ENCODE results near the gene MARK3.

Gene MARK3

DNA sequence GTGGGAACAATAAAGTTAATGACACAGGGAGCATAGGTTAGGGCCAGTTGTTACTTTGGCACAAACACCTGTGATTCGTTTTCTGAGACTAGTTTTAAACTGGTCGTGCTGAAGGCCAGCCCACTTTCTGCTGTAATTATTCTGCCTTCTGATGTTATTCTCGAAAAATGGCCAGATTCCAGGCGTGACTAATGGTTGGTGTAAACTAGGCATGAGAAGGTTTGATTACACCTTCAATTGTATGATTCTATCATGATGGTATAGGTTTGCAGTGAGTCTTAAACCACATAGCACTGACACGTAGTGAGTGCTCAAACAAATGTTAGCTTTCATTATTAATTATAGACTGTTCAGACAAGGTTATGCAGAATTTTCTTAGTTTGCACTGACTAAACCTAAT is 98.4 kb downstream of the MARK3 start:
- H3K27ac ChIP-seq (ENCODE audit: insufficient read depth, low read depth, low read length, poor library complexity, severe bottlenecking): no peak overlapping the region

DNA sequence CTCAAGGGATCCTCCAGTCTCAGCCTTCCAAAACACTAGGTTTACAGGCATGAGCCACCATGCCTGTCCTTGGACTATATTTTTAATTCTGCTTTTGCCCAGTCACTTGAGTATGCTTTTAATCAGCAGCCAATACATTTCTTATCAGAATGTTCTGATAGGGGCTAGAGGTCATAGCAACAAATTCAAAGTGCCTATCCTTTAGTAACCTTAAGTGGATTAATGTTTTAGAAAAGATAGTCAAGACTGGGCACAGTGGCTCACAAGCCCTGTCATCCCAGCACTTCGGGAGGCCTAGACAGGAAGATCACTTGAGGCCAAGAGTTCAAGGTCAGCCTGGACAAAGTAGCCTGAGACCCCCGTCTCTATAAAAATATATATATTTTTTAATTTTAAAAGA is 100.3 kb downstream of the MARK3 start:
- Histone ChIP-seq H3K4me1 (ENCODE audit: control insufficient read depth, insufficient read depth, low read length) (peaks cover 7% of the 10 kb centered on the region), H3K4me3 (ENCODE audit: insufficient read depth, low read depth, low read length) (no peak overlapping the region), H3K27me3 (ENCODE audit: control insufficient read depth, insufficient read depth, low read length, poor library complexity, severe bottlenecking) (no peaks in the 10 kb centered on the region), H3K9me3 (ENCODE audit: control insufficient read depth, low read length) (no peaks in the 10 kb centered on the region), H3K27ac (ENCODE audit: insufficient read depth, low read depth, low read length, poor library complexity, severe bottlenecking) (no peak overlapping the region), H3K36me3 (ENCODE audit: control insufficient read depth, insufficient read depth, low read length) (peaks cover 12% of the 10 kb centered on the region)
- 88 to 91% methylated on average over 1 to 2 of the region's 2 CpGs for WGBS, 2 experiments

More for the DNA sequence above, 98.4 kb downstream of the MARK3 start:
- peaks cover 19% of the 10 kb centered on the region for H3K36me3 ChIP-seq (ENCODE audit: control insufficient read depth, insufficient read depth, low read length)
- H3K4me1 ChIP-seq (ENCODE audit: control insufficient read depth, insufficient read depth, low read length): peaks cover 7% of the 10 kb centered on the region
- 94 to 97% methylated on average over 5 of the region's 5 CpGs for WGBS, 2 experiments
- H3K9me3 ChIP-seq (ENCODE audit: control insufficient read depth, low read length): no peaks in the 10 kb centered on the region
- no peaks in the 10 kb centered on the region for H3K27me3 ChIP-seq (ENCODE audit: control insufficient read depth, insufficient read depth, low read length, poor library complexity, severe bottlenecking)
- no peak overlapping the region for H3K4me3 ChIP-seq (ENCODE audit: insufficient read depth, low read depth, low read length)

DNA sequence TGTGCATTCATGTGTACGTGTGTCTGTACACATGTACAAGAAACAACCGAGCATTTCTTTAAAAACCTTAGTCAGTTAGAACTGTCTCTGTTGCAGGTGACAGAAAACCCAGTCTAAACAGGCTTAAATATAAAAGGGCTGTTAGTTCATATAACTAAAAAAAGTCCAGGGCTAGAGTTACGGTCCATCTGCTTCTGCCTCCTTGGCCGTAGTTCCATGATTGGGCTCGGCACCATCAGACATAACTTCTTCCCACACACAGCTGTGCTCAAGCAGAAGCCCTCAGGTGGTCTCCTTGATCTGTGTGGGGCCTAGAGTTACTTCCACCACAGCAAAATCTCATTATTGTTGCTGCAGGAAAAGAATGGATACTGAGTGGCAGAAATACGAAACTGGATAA is 102.9 kb downstream of the MARK3 start:
- Histone ChIP-seq H3K4me1 (ENCODE audit: control insufficient read depth, insufficient read depth, low read length) (peaks cover 7% of the 10 kb centered on the region), H3K36me3 (ENCODE audit: control insufficient read depth, insufficient read depth, low read length) (peaks cover 10% of the 10 kb centered on the region), H3K9me3 (ENCODE audit: control insufficient read depth, low read length) (no peaks in the 10 kb centered on the region), H3K27ac (ENCODE audit: insufficient read depth, low read depth, low read length, poor library complexity, severe bottlenecking) (no peak overlapping the region), H3K27me3 (ENCODE audit: control insufficient read depth, insufficient read depth, low read length, poor library complexity, severe bottlenecking) (no peaks in the 10 kb centered on the region), H3K4me3 (ENCODE audit: insufficient read depth, low read depth, low read length) (no peak overlapping the region)
- 87% methylated on average over 6 of the region's 6 CpGs for WGBS, 2 experiments

DNA sequence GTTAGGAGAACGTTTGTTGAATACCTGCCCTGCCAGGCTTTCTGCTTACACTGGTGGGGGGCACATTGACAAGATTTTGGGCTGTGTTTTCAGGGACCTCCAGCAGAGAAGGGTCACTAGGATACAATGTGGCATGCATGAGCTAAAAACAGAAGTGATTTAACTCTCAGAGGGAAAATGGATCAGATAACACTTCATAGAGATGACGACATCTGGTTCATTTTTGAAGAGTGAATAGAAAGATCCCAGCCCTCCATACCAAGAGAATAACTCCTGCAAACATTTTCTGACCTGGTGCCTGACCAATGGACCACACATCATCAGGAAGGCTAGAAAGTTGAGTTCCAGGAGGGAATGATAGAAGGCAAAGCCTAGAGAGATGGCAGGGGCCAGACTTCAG is 103.7 kb downstream of the MARK3 start:
- Histone ChIP-seq H3K4me3 (ENCODE audit: insufficient read depth, low read depth, low read length) (no peak overlapping the region), H3K36me3 (ENCODE audit: control insufficient read depth, insufficient read depth, low read length) (peaks cover 6% of the 10 kb centered on the region), H3K4me1 (ENCODE audit: control insufficient read depth, insufficient read depth, low read length) (peaks cover 7% of the 10 kb centered on the region), H3K27ac (ENCODE audit: insufficient read depth, low read depth, low read length, poor library complexity, severe bottlenecking) (no peak overlapping the region), H3K27me3 (ENCODE audit: control insufficient read depth, insufficient read depth, low read length, poor library complexity, severe bottlenecking) (no peaks in the 10 kb centered on the region), H3K9me3 (ENCODE audit: control insufficient read depth, low read length) (no peaks in the 10 kb centered on the region)
- 36% methylated on average over 2 of the region's 2 CpGs for WGBS, 2 experiments

DNA sequence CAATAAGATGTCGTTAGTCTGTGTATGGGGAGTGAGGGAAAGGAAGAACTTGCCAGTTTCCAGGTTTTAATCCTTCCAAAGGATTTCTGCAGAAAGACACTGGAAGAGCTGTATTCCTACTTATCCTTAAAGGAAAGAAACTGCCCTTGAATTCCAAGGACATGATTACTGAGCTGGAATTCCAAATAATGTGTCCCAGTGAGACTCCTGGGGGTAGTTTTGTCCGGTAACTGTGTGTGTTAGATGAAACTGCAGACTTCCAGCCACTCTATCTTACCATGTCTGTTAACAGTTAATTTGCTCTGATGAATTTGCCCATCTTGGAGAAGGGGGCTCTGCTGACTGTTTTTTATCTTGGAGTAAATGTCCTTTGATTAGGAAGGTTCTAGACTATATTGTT is 104.4 kb downstream of the MARK3 start:
- Histone ChIP-seq H3K9me3 (ENCODE audit: control insufficient read depth, low read length) (no peaks in the 10 kb centered on the region), H3K27me3 (ENCODE audit: control insufficient read depth, insufficient read depth, low read length, poor library complexity, severe bottlenecking) (no peaks in the 10 kb centered on the region), H3K36me3 (ENCODE audit: control insufficient read depth, insufficient read depth, low read length) (peaks cover 8% of the 10 kb centered on the region), H3K27ac (ENCODE audit: insufficient read depth, low read depth, low read length, poor library complexity, severe bottlenecking) (no peak overlapping the region), H3K4me3 (ENCODE audit: insufficient read depth, low read depth, low read length) (no peak overlapping the region), H3K4me1 (ENCODE audit: control insufficient read depth, insufficient read depth, low read length) (peaks cover 7% of the 10 kb centered on the region)
- 95 to 98% methylated on average over 2 of the region's 2 CpGs for WGBS, 2 experiments

DNA sequence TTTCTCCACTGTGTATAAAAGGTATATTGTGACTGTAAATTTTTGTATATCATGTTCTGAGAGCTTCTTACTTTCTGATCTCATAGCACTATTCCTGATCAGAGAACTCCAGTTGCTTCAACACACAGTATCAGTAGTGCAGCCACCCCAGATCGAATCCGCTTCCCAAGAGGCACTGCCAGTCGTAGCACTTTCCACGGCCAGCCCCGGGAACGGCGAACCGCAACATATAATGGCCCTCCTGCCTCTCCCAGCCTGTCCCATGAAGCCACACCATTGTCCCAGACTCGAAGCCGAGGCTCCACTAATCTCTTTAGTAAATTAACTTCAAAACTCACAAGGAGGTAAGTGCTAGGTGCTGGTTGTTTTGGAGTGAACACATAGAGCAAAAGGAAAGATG is 106.5 kb downstream of the MARK3 start:
- Histone ChIP-seq H3K36me3 (ENCODE audit: control insufficient read depth, insufficient read depth, low read length) (peaks cover 13% of the 10 kb centered on the region), H3K4me1 (ENCODE audit: control insufficient read depth, insufficient read depth, low read length) (peaks cover 7% of the 10 kb centered on the region)

DNA sequence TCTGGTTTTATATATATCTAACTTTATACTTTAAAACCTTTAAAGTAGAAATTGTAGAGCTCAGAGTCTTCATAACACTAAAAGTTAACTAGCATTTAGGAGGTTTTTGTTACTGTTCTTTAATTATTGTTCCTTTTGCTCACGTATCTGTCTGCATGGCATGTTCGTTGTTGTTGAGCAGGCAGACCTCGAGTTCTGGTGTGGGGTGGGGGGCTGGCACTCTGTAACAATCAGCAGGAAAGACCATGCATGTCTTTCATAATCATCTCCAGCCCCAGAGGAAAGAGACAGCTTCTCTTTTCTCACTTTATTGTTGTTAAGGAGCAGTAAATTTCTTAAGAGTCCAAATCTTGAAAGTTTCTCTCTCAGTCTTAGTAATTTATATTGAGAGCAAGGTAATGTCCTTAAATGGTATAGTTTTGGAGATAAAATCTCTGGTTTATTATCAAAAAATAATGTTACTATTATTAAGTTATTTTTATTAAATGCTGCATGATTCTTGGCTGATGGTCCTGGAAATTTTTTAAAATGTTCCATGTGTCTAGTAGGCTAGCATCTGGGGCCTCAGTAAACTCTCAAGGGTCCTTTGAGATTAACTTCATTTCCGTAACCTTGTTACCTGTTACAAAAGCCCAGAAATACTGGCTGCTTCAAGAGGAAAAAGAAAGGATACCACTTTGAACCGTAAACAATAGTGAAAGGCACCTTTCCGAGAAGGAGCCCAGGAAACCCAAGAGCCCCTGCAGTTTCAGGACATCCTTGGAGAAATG is 107.1 kb downstream of the MARK3 start:
- Histone ChIP-seq H3K4me3 (ENCODE audit: insufficient read depth, low read depth, low read length) (no peak overlapping the region), H3K36me3 (ENCODE audit: control insufficient read depth, insufficient read depth, low read length) (peaks cover 13% of the 10 kb centered on the region), H3K27ac (ENCODE audit: insufficient read depth, low read depth, low read length, poor library complexity, severe bottlenecking) (no peak overlapping the region), H3K27me3 (ENCODE audit: control insufficient read depth, insufficient read depth, low read length, poor library complexity, severe bottlenecking) (no peaks in the 10 kb centered on the region), H3K9me3 (ENCODE audit: control insufficient read depth, low read length) (no peaks in the 10 kb centered on the region), H3K4me1 (ENCODE audit: control insufficient read depth, insufficient read depth, low read length) (peaks cover 7% of the 10 kb centered on the region)
- 92 to 95% methylated on average over 6 of the region's 6 CpGs for WGBS, 2 experiments

More for the DNA sequence above, 106.5 kb downstream of the MARK3 start:
- Histone ChIP-seq H3K27me3 (ENCODE audit: control insufficient read depth, insufficient read depth, low read length, poor library complexity, severe bottlenecking) (no peaks in the 10 kb centered on the region), H3K4me3 (ENCODE audit: insufficient read depth, low read depth, low read length) (no peak overlapping the region), H3K27ac (ENCODE audit: insufficient read depth, low read depth, low read length, poor library complexity, severe bottlenecking) (no peak overlapping the region), H3K9me3 (ENCODE audit: control insufficient read depth, low read length) (no peaks in the 10 kb centered on the region)
- WGBS, 2 experiments: 89 to 90% methylated on average over 10 of the region's 10 CpGs

DNA sequence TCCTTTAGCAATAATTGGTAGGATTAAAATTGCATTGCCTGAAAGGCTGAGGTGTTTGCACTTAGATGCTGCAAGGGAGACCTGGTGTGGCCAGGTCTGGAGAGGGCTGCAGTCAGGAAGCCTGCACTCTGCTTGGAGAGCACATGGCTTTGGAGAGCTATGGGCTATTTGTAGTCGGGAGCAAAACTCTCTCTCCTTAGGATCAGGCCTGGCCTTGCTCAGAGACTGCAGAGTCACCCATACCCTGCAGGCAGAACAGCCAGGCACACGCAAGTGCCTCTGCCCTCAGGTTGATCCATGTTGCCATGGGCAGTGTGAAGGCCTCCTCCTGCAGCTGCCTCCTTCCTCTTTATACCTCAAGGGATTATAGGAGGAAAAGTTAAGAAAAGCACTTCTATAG is 110.6 kb downstream of the MARK3 start:
- Histone ChIP-seq H3K9me3 (ENCODE audit: control insufficient read depth, low read length) (no peaks in the 10 kb centered on the region), H3K36me3 (ENCODE audit: control insufficient read depth, insufficient read depth, low read length) (peaks cover 16% of the 10 kb centered on the region), H3K27me3 (ENCODE audit: control insufficient read depth, insufficient read depth, low read length, poor library complexity, severe bottlenecking) (no peaks in the 10 kb centered on the region), H3K4me3 (ENCODE audit: insufficient read depth, low read depth, low read length) (no peak overlapping the region), H3K27ac (ENCODE audit: insufficient read depth, low read depth, low read length, poor library complexity, severe bottlenecking) (peak overlapping the region; percentile 27), H3K4me1 (ENCODE audit: control insufficient read depth, insufficient read depth, low read length) (no peaks in the 10 kb centered on the region)
- 91 to 93% methylated on average over 2 of the region's 2 CpGs for WGBS, 2 experiments

DNA sequence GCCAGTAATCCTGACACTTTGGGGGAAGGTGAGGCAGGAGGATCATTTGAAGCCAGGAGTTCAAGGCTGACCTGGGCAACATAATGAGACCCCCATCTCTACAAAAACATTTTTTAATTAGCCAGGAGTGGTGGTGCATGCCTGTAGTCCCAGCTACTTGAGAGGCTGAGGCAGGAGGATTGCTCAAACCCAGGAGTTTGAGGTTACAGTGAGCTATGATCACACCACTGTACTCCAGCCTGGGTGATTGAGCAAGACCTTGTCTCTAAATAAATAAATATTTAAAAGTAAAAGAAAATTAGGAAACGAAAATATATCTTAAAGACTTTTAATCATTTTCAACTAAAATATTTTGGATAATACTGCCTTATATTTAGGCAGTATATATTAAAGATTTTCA is 111.6 kb downstream of the MARK3 start:
- no CpG with 5 or more reads among the region's 1 CpG for WGBS, 2 experiments
- Histone ChIP-seq H3K27me3 (ENCODE audit: control insufficient read depth, insufficient read depth, low read length, poor library complexity, severe bottlenecking) (no peaks in the 10 kb centered on the region), H3K4me1 (ENCODE audit: control insufficient read depth, insufficient read depth, low read length) (no peaks in the 10 kb centered on the region), H3K9me3 (ENCODE audit: control insufficient read depth, low read length) (no peaks in the 10 kb centered on the region), H3K27ac (ENCODE audit: insufficient read depth, low read depth, low read length, poor library complexity, severe bottlenecking) (no peak overlapping the region), H3K36me3 (ENCODE audit: control insufficient read depth, insufficient read depth, low read length) (peaks cover 23% of the 10 kb centered on the region), H3K4me3 (ENCODE audit: insufficient read depth, low read depth, low read length) (no peak overlapping the region)

DNA sequence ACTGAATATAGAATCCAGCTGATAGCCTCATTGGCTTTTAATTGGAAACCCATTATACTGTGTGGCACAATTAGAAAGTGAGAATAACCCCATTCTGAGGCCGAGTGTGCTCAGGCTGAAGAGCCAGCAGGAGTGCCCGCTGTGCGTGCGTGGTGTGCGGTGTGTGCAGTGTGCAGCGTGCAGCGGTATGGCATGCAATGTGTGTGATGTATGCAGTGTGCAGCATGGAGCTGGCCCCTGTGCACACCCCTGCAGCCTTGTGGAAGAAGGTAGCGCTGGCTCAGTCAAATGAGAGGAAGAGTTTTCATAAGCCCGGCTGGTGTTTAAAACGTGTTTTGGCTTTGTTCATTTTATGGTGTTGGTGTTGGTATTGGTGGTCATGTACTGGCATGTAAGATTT is 114.5 kb downstream of the MARK3 start:
- no peak overlapping the region for H3K27ac ChIP-seq (ENCODE audit: insufficient read depth, low read depth, low read length, poor library complexity, severe bottlenecking)
- WGBS, 2 experiments: 80 to 84% methylated on average over 10 of the region's 10 CpGs
- no peaks in the 10 kb centered on the region for H3K27me3 ChIP-seq (ENCODE audit: control insufficient read depth, insufficient read depth, low read length, poor library complexity, severe bottlenecking)
- peaks cover 42% of the 10 kb centered on the region for H3K36me3 ChIP-seq (ENCODE audit: control insufficient read depth, insufficient read depth, low read length)
- H3K4me3 ChIP-seq (ENCODE audit: insufficient read depth, low read depth, low read length): no peak overlapping the region
- no peaks in the 10 kb centered on the region for H3K9me3 ChIP-seq (ENCODE audit: control insufficient read depth, low read length)
- H3K4me1 ChIP-seq (ENCODE audit: control insufficient read depth, insufficient read depth, low read length): no peaks in the 10 kb centered on the region
